DMS53 treated with DMSO at 0.1 percent for 48 hours (cell line): ENCODE measurements around the gene MTCL3.
"Not testable (repeated sequence)": the region's sequence is repeated elsewhere in the genome, so short reads cannot be mapped to it uniquely, and the experiment has no call there.

ENCODE experiments used
- DNase-seq: peaks from one replicate; lab custom pipeline; 2025; ENCODE audit not compliant: unreplicated experiment; lab: John Stamatoyannopoulos, UW

Gene MTCL3

DNA sequence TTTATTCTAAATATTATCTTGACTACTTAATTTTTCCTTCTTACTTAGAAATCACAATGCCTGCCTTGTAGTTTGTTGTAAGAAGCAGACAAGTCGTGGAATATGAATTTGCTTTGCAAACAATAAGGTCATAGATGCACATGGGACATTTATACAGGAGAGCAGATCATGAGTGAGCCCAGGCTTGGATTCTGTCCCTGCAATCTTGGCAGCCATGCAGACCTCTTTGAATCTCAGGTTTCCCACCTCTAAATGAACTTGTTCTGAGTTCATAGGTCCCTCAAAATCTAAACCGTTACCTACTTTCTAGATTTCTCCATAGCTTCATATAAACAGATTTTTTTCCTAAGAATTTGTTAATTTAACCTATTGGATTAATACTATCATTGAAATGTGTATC is 79.4 kb downstream of the MTCL3 start:
- DNase-seq, result no peak

DNA sequence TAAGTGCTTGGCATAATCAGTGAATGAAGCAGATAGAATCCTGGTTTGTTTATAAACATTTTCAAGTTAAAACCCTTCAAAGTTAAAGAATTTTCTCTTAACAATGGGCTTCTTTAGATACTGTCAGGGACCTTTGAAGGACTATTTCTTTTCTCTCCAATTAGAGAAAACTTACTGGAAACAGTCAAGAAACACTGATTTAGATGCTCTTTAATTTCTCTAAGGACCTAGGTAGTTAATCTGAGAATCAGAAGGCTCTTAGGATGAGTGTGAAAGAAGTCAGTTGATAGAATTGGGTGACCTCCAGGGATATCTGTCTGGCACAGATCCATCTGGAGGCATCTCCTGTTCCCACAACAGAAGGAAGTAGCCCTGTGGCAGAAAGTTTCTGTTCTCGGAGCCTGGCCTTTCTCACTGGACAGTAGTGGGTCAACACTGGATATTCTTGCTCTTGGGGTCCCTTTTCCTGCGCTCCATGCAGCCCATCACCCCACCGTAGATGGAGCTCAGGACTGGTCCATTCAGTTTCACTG is 82.5 kb downstream of the MTCL3 start:
- no peak for DNase-seq

DNA sequence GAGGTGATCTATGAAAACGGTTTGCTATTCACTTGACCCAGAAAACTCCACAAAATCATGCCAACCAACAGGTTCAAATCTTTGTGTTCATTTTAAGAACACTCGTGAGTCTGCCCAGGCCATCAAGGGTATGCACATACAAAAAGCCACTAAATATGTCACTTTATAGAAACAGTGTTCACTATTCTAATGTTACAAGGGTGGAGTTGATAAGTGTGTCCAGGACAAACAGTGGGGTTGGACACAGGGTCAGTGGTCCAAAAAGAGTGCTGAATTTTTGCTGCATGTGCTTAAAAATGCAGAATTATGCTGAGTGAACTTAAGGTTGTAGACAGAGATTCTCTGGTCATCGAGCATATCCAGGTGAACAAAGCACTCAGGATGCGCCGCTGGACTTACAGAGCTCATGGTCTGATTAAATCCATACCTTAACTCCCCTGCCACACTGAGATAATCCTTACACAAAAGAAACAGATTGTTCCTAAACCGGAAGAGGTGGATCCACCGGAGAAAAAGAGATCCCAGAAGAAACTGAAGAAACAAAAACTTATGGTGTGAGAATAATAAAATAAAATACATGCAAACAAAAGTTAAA is 83.4 kb downstream of the MTCL3 start:
- no peak for DNase-seq

DNA sequence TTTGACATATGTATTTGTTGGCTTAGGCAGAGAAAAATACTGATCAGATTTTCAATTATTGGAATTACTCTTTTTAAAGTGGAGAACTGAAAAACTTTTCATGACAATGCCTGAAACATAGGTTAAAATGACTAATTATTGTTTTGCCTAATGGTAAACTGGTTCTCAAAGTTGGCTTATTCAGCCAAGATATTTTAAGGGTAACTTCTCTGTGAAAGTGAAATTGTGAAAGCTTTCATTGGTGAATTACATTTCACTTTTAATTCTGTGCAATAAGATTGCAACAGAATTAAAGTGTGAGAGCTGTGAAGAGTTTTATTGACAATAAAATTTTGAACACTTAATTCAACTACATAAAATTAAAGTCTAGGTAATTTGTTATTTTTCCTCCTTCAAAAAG is 84.5 kb downstream of the MTCL3 start:
- DNase-seq, result no peak

DNA sequence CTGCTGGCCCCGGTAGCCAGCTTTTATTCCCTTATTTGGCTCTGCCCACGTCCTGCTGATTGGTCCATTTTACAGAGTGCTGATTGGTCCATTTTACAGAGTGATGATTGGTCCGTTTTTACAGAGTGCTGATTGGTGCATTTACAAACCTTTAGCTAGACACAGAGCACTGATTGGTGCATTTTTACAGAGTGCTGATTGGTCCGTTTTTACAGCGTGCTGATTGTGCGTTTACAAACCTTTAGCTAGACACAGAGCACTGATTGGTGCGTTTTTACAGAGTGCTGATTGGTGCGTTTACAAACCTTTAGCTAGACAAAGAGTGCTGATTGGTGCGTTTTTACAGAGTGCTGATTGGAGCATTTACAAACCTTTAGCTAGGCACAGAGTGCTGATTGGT is 90.6 kb downstream of the MTCL3 start:
- not testable (repeated sequence) for DNase-seq

DNA sequence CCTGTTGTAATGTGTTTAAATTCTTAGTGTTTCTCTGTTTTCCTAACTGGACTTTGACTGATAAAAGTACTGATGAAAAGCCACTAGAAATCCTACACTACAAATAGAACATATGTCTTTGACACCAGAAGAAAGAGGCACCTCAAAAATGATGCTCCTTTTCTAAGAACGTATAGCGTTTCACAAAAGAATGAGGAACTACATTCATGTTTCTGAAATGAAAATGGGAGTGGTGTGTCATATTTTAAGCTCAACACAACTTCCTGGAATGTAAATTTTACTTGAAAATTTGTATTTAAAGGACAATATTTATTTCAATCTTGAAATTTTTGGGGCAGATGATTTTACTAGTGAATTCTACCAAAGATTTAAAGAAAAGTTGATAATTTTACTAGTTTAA is 95.2 kb downstream of the MTCL3 start:
- DNase-seq, result no peak
